MCF 10A (cell line): ENCODE measurements around the gene KRTAP26-1. TPM values are rescaled to one million over a fixed set of nuclear protein-coding genes. Genes with fewer than 3 reads are reported as not detected.
A peak's percentile ranks its signal among the peaks of the same experiment; 100 is the strongest.

ENCODE experiments used
- BruUV-seq: library from RNA; stranded (reverse); fragments of 400-500 nt; replicated peaks from 2 replicates; lab custom pipeline; 2021; lab: Mats Ljungman, UMichigan
- CTCF ChIA-PET: fragments of 300-600 bp; sonication (Branson Sonifier 250); formaldehyde crosslinking; extraction: SDS; loops from one replicate; lab custom pipeline; 2021; ENCODE audit warnings: antibody characterized with exemption, inconsistent platforms; lab: Yijun Ruan, JAX
- POLR2A ChIA-PET: fragments of 300-600, 350-650 bp; sonication (Branson Sonifier 250); formaldehyde crosslinking; extraction: SDS; loops from one replicate; lab custom pipeline; 2020; ENCODE audit warnings: antibody characterized with exemption, inconsistent platforms; lab: Yijun Ruan, JAX
- DNase-seq: peaks from one replicate; pipeline ENCODE4 v3.0.0-alpha.2; 2018; ENCODE audit not compliant: unreplicated experiment
- H3K27ac Mint-ChIP-seq: one replicate; pipeline ENCODE4 v1.8.0; 2022; ENCODE audit warnings: mild to moderate bottlenecking, low read depth, mixed read lengths; ENCODE audit not compliant: unreplicated experiment
- H3K27me3 Mint-ChIP-seq: one replicate; pipeline ENCODE4 v1.8.0; 2022; ENCODE audit warnings: mixed read lengths; ENCODE audit not compliant: insufficient read depth, unreplicated experiment
- H3K36me3 Mint-ChIP-seq: one replicate; pipeline ENCODE4 v1.8.0; 2022; ENCODE audit warnings: mild to moderate bottlenecking, moderate library complexity, mixed read lengths; ENCODE audit not compliant: insufficient read depth, unreplicated experiment
- H3K4me1 Mint-ChIP-seq: one replicate; pipeline ENCODE4 v1.8.0; 2022; ENCODE audit warnings: mixed read lengths; ENCODE audit not compliant: insufficient read depth, unreplicated experiment
- H3K4me3 Mint-ChIP-seq: one replicate; pipeline ENCODE4 v1.8.0; 2022; ENCODE audit warnings: mild to moderate bottlenecking, moderate library complexity, mixed read lengths; ENCODE audit not compliant: unreplicated experiment
- H3K9me3 Mint-ChIP-seq: one replicate; pipeline ENCODE4 v1.8.0; 2022; ENCODE audit warnings: mixed read lengths; ENCODE audit not compliant: unreplicated experiment
- intact Hi-C: fragments of 100-400 bp; cut with micrococcal nuclease; formaldehyde crosslinking; loops from 2 replicates; pipeline ENCODE4 v1.14.1; 2022
- total RNA-seq: library from RNA; stranded (reverse); gene quantifications from 2 replicates; pipeline ENCODE4 v1.2.3, GENCODE V29; 2022
- TF ChIP-seq, protein P1 (sequence below): fragments of 200-600 bp; IDR thresholded peaks from one replicate; pipeline ENCODE4 v1.8.0; 2022; ENCODE audit warnings: antibody characterized with exemption, mild to moderate bottlenecking; ENCODE audit not compliant: unreplicated experiment

KRTAP26-1 gene
- total RNA-seq, 1 experiment from 2014 or later = not detected

- Mint-ChIP-seq H3K9me3 (no peaks in the 10 kb centered on the region), H3K4me1 (peaks cover 25% of the 10 kb centered on the region), H3K27me3 (no peaks in the 10 kb centered on the region), H3K27ac (no peak overlapping the region), H3K4me3 (no peak overlapping the region), H3K36me3 (no peaks in the 10 kb centered on the region)
- intact Hi-C loops = no loop called here
- POLR2A ChIA-PET = interaction anchor here (0.6 kb wide), 1 partner anchor 8 kb away, joined by 3 read pairs; no protein-coding TSS in a partner anchor
- CTCF ChIA-PET = no interaction called here
- DNase-seq = peak; percentile 16
- BruUV-seq = no TSS peak
- TF ChIP-seq, protein P1, sequence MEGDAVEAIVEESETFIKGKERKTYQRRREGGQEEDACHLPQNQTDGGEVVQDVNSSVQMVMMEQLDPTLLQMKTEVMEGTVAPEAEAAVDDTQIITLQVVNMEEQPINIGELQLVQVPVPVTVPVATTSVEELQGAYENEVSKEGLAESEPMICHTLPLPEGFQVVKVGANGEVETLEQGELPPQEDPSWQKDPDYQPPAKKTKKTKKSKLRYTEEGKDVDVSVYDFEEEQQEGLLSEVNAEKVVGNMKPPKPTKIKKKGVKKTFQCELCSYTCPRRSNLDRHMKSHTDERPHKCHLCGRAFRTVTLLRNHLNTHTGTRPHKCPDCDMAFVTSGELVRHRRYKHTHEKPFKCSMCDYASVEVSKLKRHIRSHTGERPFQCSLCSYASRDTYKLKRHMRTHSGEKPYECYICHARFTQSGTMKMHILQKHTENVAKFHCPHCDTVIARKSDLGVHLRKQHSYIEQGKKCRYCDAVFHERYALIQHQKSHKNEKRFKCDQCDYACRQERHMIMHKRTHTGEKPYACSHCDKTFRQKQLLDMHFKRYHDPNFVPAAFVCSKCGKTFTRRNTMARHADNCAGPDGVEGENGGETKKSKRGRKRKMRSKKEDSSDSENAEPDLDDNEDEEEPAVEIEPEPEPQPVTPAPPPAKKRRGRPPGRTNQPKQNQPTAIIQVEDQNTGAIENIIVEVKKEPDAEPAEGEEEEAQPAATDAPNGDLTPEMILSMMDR = no peak
Observed at GRCh38 chr21:30336596-30336995, 16.5 kb upstream of the KRTAP26-1 start.

- no peak overlapping the region for H3K27ac Mint-ChIP-seq
- no TSS peak for BruUV-seq
- H3K4me1 Mint-ChIP-seq = peaks cover 28% of the 10 kb centered on the region
- intact Hi-C loops = no loop called here
- H3K4me3 Mint-ChIP-seq = no peak overlapping the region
- DNase-seq = no peak
- CTCF ChIA-PET = interaction anchor here (0.6 kb wide), 2 partner anchors 21 to 143 kb away, joined by 3 read pairs; no protein-coding TSS in a partner anchor
- POLR2A ChIA-PET = no interaction called here
- TF ChIP-seq, protein P1 = no peak
- H3K9me3 Mint-ChIP-seq = no peaks in the 10 kb centered on the region
- no peaks in the 10 kb centered on the region for H3K36me3 Mint-ChIP-seq
- H3K27me3 Mint-ChIP-seq = no peaks in the 10 kb centered on the region
Observed at GRCh38 chr21:30333736-30334135, 13.6 kb upstream of the KRTAP26-1 start.

DNA sequence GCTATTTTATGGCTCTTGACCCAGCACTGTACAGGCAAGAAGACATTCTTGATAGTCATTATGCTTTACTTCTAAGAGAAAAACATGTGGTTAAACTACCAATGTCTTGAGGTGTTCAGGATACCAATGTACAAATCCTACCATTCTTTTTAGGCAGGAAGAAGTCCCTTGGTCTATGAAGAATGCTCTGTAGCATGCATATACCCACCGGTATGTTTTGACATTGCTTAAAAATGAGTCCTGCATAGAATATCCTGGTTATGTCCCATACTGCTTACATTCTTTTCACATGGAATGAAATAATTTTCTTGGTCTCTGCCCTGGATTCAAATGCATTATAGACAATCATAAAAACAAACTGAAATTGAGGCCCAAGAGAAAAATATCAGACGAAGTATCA lies 12.6 kb upstream of the KRTAP26-1 start:
- Mint-ChIP-seq H3K4me3 (no peak overlapping the region), H3K9me3 (no peaks in the 10 kb centered on the region), H3K27me3 (no peaks in the 10 kb centered on the region), H3K27ac (no peak overlapping the region), H3K36me3 (no peaks in the 10 kb centered on the region), H3K4me1 (peaks cover 21% of the 10 kb centered on the region)
- CTCF ChIA-PET = interaction anchor here (0.6 to 2.2 kb wide), 2 partner anchors 9 to 282 kb away, joined by 3 to 6 read pairs; no protein-coding TSS in a partner anchor
- TF ChIP-seq, protein P1 = no peak
- DNase-seq = no peak
- intact Hi-C loops = no loop called here
- POLR2A ChIA-PET = no interaction called here
- no TSS peak for BruUV-seq

- Mint-ChIP-seq H3K27ac (no peak overlapping the region), H3K4me1 (peaks cover 8% of the 10 kb centered on the region), H3K36me3 (no peaks in the 10 kb centered on the region), H3K27me3 (peaks cover 7% of the 10 kb centered on the region), H3K9me3 (no peaks in the 10 kb centered on the region), H3K4me3 (peak overlapping the region; percentile 48)
- no TSS peak for BruUV-seq
- POLR2A ChIA-PET = no interaction called here
- CTCF ChIA-PET = interaction anchor here (0.6 to 2.3 kb wide), 8 partner anchors 11 to 853 kb away, joined by 3 to 16 read pairs (median 4); no protein-coding TSS in a partner anchor
- TF ChIP-seq, protein P1 = no peak
- peak; percentile 47 for DNase-seq
- intact Hi-C loops = no loop called here
Observed at GRCh38 chr21:30329203-30329875, 9.2 kb upstream of the KRTAP26-1 start.
